AG04449 (cell line): Measurements from ENCODE around the gene SLFN12L.

Experiments used
- CTCF ChIA-PET: fragments of 350-600 bp; formaldehyde crosslinking; extraction: SDS; loops from one replicate; lab custom pipeline; 2021; ENCODE audit warnings: antibody characterized with exemption; lab: Yijun Ruan, JAX
- POLR2A ChIA-PET: fragments of 400-600, 350-600 bp; formaldehyde crosslinking; extraction: SDS; loops from one replicate; lab custom pipeline; 2020; ENCODE audit warnings: antibody characterized with exemption, inconsistent platforms; lab: Yijun Ruan, JAX
- DNase-seq: peaks from one replicate; pipeline ENCODE4 v3.0.0-alpha.2; 2010; ENCODE audit warnings: low read depth, low spot score
- H3K4me3 ChIP-seq: 2 replicates; pipeline ENCODE4 v1.5.1; 2011; ENCODE audit warnings: low read depth, mild to moderate bottlenecking, control low read depth, low read length
- TF ChIP-seq, protein P1 (sequence below): IDR thresholded peaks from one replicate; pipeline ENCODE4 v1.5.1; 2011; ENCODE audit warnings: mild to moderate bottlenecking, moderate library complexity, low read length, control low read depth, inconsistent platforms; ENCODE audit not compliant: insufficient read depth; ENCODE audit errors: missing control alignments

The SLFN12L gene

GRCh38 chr17:35486920-35487732, 50.4 kb downstream of the SLFN12L start:
- POLR2A ChIA-PET: interaction anchor here (1.2 kb wide), 1 partner anchor 113 kb away, joined by 4 read pairs; the partner anchor contains the start of gene SLFN11
- TF ChIP-seq, protein P1, sequence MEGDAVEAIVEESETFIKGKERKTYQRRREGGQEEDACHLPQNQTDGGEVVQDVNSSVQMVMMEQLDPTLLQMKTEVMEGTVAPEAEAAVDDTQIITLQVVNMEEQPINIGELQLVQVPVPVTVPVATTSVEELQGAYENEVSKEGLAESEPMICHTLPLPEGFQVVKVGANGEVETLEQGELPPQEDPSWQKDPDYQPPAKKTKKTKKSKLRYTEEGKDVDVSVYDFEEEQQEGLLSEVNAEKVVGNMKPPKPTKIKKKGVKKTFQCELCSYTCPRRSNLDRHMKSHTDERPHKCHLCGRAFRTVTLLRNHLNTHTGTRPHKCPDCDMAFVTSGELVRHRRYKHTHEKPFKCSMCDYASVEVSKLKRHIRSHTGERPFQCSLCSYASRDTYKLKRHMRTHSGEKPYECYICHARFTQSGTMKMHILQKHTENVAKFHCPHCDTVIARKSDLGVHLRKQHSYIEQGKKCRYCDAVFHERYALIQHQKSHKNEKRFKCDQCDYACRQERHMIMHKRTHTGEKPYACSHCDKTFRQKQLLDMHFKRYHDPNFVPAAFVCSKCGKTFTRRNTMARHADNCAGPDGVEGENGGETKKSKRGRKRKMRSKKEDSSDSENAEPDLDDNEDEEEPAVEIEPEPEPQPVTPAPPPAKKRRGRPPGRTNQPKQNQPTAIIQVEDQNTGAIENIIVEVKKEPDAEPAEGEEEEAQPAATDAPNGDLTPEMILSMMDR: no peak
- peak overlapping the region; percentile 59 for H3K4me3 ChIP-seq
- no peak for DNase-seq
- CTCF ChIA-PET: no interaction called here

GRCh38 chr17:35479271-35479670, 58.2 kb downstream of the SLFN12L start:
- no peak overlapping the region for H3K4me3 ChIP-seq
- CTCF ChIA-PET: no interaction called here
- POLR2A ChIA-PET: interaction anchor here (0.6 kb wide), 1 partner anchor 15 kb away, joined by 3 read pairs; no protein-coding TSS in a partner anchor
- DNase-seq: no peak
- TF ChIP-seq, protein P1: no peak

GRCh38 chr17:35477248-35477647, 60.2 kb downstream of the SLFN12L start:
- ChIA-PET POLR2A (no interaction called here), CTCF (no interaction called here)
- no peak for DNase-seq
- H3K4me3 ChIP-seq: no peak overlapping the region
- TF ChIP-seq, protein P1: no peak

DNA sequence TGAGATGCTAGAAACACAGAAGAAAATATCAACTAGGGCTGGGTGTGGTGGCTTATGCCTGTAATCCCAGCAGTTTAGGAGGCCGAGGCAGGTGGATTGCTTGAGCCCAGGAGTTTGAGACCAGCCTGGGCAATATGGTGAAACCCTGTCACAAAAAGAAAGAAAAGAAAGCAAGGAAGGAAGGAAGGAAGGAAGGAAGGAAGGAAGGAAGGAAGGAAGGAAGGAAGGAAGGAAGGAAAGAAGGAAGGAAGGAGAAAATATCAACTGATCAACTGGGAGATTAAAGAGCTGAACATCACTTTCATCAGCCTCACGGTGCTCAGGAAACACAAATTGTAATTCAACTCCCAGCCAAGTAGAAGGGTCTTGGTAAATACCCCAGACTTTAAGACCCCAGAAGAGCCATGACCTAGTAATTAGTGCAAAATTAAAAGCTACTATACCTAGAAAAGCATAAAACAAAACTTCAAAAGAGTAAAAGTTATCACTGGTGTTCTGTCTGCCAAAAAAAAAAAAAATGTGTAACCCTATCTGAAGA, 61.1 kb downstream of the SLFN12L start:
- H3K4me3 ChIP-seq: no peak overlapping the region
- CTCF ChIA-PET: no interaction called here
- POLR2A ChIA-PET: no interaction called here
- no peak for DNase-seq
- TF ChIP-seq, protein P1: no peak

- TF ChIP-seq, protein P1: no peak
- CTCF ChIA-PET: no interaction called here
- POLR2A ChIA-PET: no interaction called here
- no peak overlapping the region for H3K4me3 ChIP-seq
- DNase-seq: no peak
Observed at GRCh38 chr17:35468475-35468874, 69.0 kb downstream of the SLFN12L start.

DNA sequence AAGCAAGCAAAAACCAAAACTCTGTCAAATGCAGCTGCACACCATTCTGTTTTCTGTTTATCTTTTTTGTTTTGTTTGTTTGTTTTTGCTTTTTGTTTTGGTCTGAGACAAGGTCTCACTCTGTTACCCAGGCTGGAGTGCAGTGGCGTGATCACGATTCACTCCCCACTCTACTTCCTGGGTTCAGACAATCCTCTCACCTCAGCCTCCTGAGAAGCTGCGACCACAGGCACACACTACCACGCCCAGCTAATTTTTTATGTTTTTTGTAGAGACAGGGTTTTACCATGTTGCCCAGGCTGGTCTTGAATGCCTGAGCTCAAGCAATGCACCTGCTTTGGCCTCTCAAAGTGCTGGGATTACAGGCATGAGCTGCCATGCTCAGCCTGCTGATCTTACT, 69.7 kb downstream of the SLFN12L start:
- ChIA-PET CTCF (no interaction called here), POLR2A (no interaction called here)
- DNase-seq: no peak
- no peak overlapping the region for H3K4me3 ChIP-seq
- TF ChIP-seq, protein P1: no peak
